H1 (cell line): ENCODE data around the gene ABCF2. TPM values are rescaled to one million over a fixed set of nuclear protein-coding genes. Genes with fewer than 3 reads are reported as not detected.

ENCODE experiments used
- CTCF ChIA-PET: fragments of 300-600 bp; sonication (Branson Sonifier 250); formaldehyde crosslinking; loops from one replicate; lab custom pipeline; 2021; ENCODE audit not compliant: partially characterized antibody; lab: Charles Lee
- POLR2A ChIA-PET: fragments of 300-600 bp; sonication (Branson Sonifier 250); formaldehyde crosslinking; loops from one replicate; lab custom pipeline; 2021; ENCODE audit warnings: inconsistent platforms; ENCODE audit not compliant: partially characterized antibody; lab: Charles Lee
- DNase-seq, 2 experiments: peaks; one replicate each; pipeline versions ENCODE4 v3.0.0 to v3.0.0-alpha.2; 2010 to 2022; ENCODE audit warnings: low spot score in 2 of 2, low read depth in 1 of 2, mixed read lengths in 1 of 2
- FAIRE-seq: peaks from 2 replicates; lab custom pipeline; 2011; peaks lifted over from hg19 to GRCh38; lab: Jason Lieb, UNC
- H2AFZ ChIP-seq: 2 replicates; pipeline ENCODE4 v1.8.1; 2012; ENCODE audit warnings: low read length, inconsistent platforms
- H2AK5ac ChIP-seq: 2 replicates; pipeline ENCODE4 v1.6.1; 2013; ENCODE audit warnings: low read depth, low read length
- H2BK120ac ChIP-seq: replicated peaks from 2 replicates; pipeline ENCODE3; 2013; ENCODE audit warnings: low read depth, low read length, inconsistent platforms
- H2BK12ac ChIP-seq: 2 replicates; pipeline ENCODE4 v1.6.1; 2013; ENCODE audit warnings: low read depth, low read length
- H2BK15ac ChIP-seq: 2 replicates; pipeline ENCODE4 v1.6.1; 2013; ENCODE audit warnings: low read length
- H2BK20ac ChIP-seq: 2 replicates; pipeline ENCODE4 v1.6.1; 2013; ENCODE audit warnings: low read length
- H2BK5ac ChIP-seq: 2 replicates; pipeline ENCODE4 v1.6.1; 2013; ENCODE audit warnings: low read depth, low read length
- H3K14ac ChIP-seq: 2 replicates; pipeline ENCODE4 v1.6.1; 2013; ENCODE audit warnings: inconsistent platforms; ENCODE audit not compliant: insufficient read length
- H3K18ac ChIP-seq: 2 replicates; pipeline ENCODE4 v1.6.1; 2013; ENCODE audit warnings: low read length; ENCODE audit errors: extremely low read depth
- H3K23ac ChIP-seq: 2 replicates; pipeline ENCODE4 v1.6.1; 2013; ENCODE audit warnings: inconsistent platforms; ENCODE audit not compliant: insufficient read length
- H3K23me2 ChIP-seq: 2 replicates; pipeline ENCODE4 v1.6.1; 2013; ENCODE audit warnings: low read depth, low read length
- H3K27ac ChIP-seq: 2 replicates; pipeline ENCODE4 v1.6.1; 2011; ENCODE audit warnings: low read depth, low read length, inconsistent platforms
- H3K27me3 ChIP-seq, 4 experiments: replicated peaks in 1 of 4; 1 replicate in 1 of 4; 2 replicates in 3 of 4; pipeline versions ENCODE4 v1.6.1 to v1.8.1; 2011 to 2013; ENCODE audit warnings: low read length in 3 of 4, mild to moderate bottlenecking in 3 of 4, inconsistent platforms in 2 of 4, mixed read lengths in 2 of 4, moderate library complexity in 1 of 4; ENCODE audit not compliant: control insufficient read depth in 3 of 4, insufficient read depth in 3 of 4; ENCODE audit errors: extremely low read depth in 1 of 4
- H3K36me3 ChIP-seq, 4 experiments: 2 replicates each; pipeline versions ENCODE4 v1.6.1 to v1.8.1; 2011 to 2013; ENCODE audit warnings: mild to moderate bottlenecking in 4 of 4, low read length in 3 of 4, moderate library complexity in 2 of 4, control low read depth in 1 of 4, inconsistent platforms in 1 of 4; ENCODE audit not compliant: insufficient read depth in 4 of 4, control insufficient read depth in 2 of 4
- H3K4ac ChIP-seq: replicated peaks from 2 replicates; pipeline ENCODE3; 2013; ENCODE audit warnings: low read length, low read depth, mixed read lengths, inconsistent platforms; ENCODE audit not compliant: insufficient read length
- H3K4me1 ChIP-seq, 4 experiments: replicated peaks in 1 of 4; 1 replicate in 1 of 4; 2 replicates in 3 of 4; pipeline versions ENCODE4 v1.6.1 to v1.8.1; 2011 to 2013; ENCODE audit warnings: low read length in 3 of 4, inconsistent platforms in 2 of 4, mixed read lengths in 1 of 4; ENCODE audit not compliant: insufficient read depth in 4 of 4, control insufficient read depth in 3 of 4
- H3K4me2 ChIP-seq, 2 experiments: 2 replicates each; pipeline versions ENCODE4 v1.6.1 to v1.8.1; 2011 to 2013; ENCODE audit warnings: low read depth in 2 of 2, low read length in 2 of 2, control low read depth in 1 of 2, inconsistent platforms in 1 of 2, mild to moderate bottlenecking in 1 of 2; ENCODE audit not compliant: insufficient read depth in 1 of 2
- H3K4me3 ChIP-seq, 4 experiments: fragments of 200-600, 300-600 bp in 1 of 4; sonication (generic), shearing (Covaris generic), sonication (Bioruptor Twin) in 1 of 4; 2 replicates each; pipeline versions ENCODE4 v1.5.1 to v1.8.1; 2011 to 2016; ENCODE audit warnings: low read length in 4 of 4, low read depth in 3 of 4, control low read depth in 2 of 4, inconsistent platforms in 2 of 4, mild to moderate bottlenecking in 2 of 4, mixed read lengths in 1 of 4, moderate library complexity in 1 of 4; ENCODE audit not compliant: insufficient read depth in 2 of 4; ENCODE audit errors: extremely low read depth in 1 of 4
- H3K56ac ChIP-seq: replicated peaks from 2 replicates; pipeline ENCODE3; 2013; ENCODE audit warnings: low read depth, mild to moderate bottlenecking, mixed read lengths, low read length, inconsistent platforms; ENCODE audit not compliant: insufficient read length
- H3K79me1 ChIP-seq: 2 replicates; pipeline ENCODE4 v1.6.1; 2013; ENCODE audit warnings: low read depth, low read length, control low read depth
- H3K79me2 ChIP-seq, 2 experiments: 2 replicates each; pipeline versions ENCODE4 v1.6.1 to v1.8.1; 2012 to 2013; ENCODE audit warnings: low read length in 2 of 2, mild to moderate bottlenecking in 2 of 2, inconsistent platforms in 1 of 2; ENCODE audit not compliant: insufficient read depth in 2 of 2, control insufficient read depth in 1 of 2
- H3K9ac ChIP-seq, 4 experiments: replicated peaks in 1 of 4; 1 replicate in 1 of 4; 2 replicates in 3 of 4; pipeline versions ENCODE4 v1.6.1 to v1.8.1; 2011 to 2013; ENCODE audit warnings: low read depth in 3 of 4, low read length in 3 of 4, control low read depth in 2 of 4, mild to moderate bottlenecking in 2 of 4, moderate library complexity in 2 of 4, inconsistent platforms in 1 of 4; ENCODE audit errors: extremely low read depth in 1 of 4
- H3K9me3 ChIP-seq, 2 experiments: 2 replicates each; pipeline versions ENCODE4 v1.6.1 to v1.8.1; 2012 to 2013; ENCODE audit warnings: mild to moderate bottlenecking in 2 of 2, moderate library complexity in 2 of 2, control low read depth in 1 of 2, inconsistent platforms in 1 of 2, low read depth in 1 of 2, low read length in 1 of 2, mixed read lengths in 1 of 2; ENCODE audit not compliant: insufficient read depth in 2 of 2
- H4K20me1 ChIP-seq, 2 experiments: replicated peaks in 1 of 2; 2 replicates each; pipeline versions ENCODE3 to v1.8.1; 2011 to 2013; ENCODE audit warnings: inconsistent platforms in 2 of 2, low read length in 2 of 2, mild to moderate bottlenecking in 1 of 2; ENCODE audit not compliant: insufficient read depth in 2 of 2, control insufficient read depth in 1 of 2
- H4K5ac ChIP-seq: 2 replicates; pipeline ENCODE4 v1.6.1; 2013; ENCODE audit warnings: low read length, low read depth, mixed read lengths, inconsistent platforms; ENCODE audit not compliant: insufficient read length
- H4K8ac ChIP-seq: 2 replicates; pipeline ENCODE4 v1.8.0; 2013; ENCODE audit warnings: mild to moderate bottlenecking, moderate library complexity, low read length, inconsistent platforms; ENCODE audit not compliant: insufficient read depth; ENCODE audit errors: extremely low read depth
- H4K91ac ChIP-seq: replicated peaks from 2 replicates; pipeline ENCODE3; 2013; ENCODE audit warnings: low read length, mixed read lengths, inconsistent platforms; ENCODE audit not compliant: insufficient read length
- BCL11A ChIP-seq, 2 experiments: IDR thresholded peaks; one replicate each; pipeline ENCODE4 v1.6.1; 2011; ENCODE audit warnings: low read depth in 2 of 2, low read length in 2 of 2, mild to moderate bottlenecking in 2 of 2
- FOSL1 ChIP-seq: IDR thresholded peaks from 2 replicates; pipeline ENCODE4 v1.6.1; 2011; ENCODE audit warnings: mild to moderate bottlenecking, low read depth, low read length, moderate library complexity; ENCODE audit not compliant: insufficient read depth
- POLR2A ChIP-seq, 2 experiments: IDR thresholded peaks; 1 replicate in 1 of 2; 2 replicates in 1 of 2; pipeline ENCODE4 v1.6.1; 2011; ENCODE audit warnings: low read depth in 2 of 2, low read length in 2 of 2, mild to moderate bottlenecking in 2 of 2; ENCODE audit errors: control extremely low read depth in 1 of 2
- RFX5 ChIP-seq: IDR thresholded peaks from 2 replicates; pipeline ENCODE4 v1.6.1; 2011; ENCODE audit warnings: low read depth, low read length, improper control_type of control experiment, borderline replicate concordance
- SP1 ChIP-seq: IDR thresholded peaks from 2 replicates; pipeline ENCODE4 v1.6.1; 2011; ENCODE audit warnings: low read depth, low read length
- TAF7 ChIP-seq: optimal IDR thresholded peaks from 2 replicates; pipeline ENCODE3; 2011; ENCODE audit warnings: low read depth, mild to moderate bottlenecking, inconsistent platforms, low read length, moderate library complexity, borderline replicate concordance
- WGBS, 2 experiments: shearing (Covaris generic) in 1 of 2; methylation state at CpG; one replicate each; pipeline versions ENCODE4 v1.1.6 to v1.1.7; 2013 to 2015; ENCODE audit warnings: low lambda C conversion rate in 2 of 2, mixed read lengths in 2 of 2, inconsistent platforms in 1 of 2, low coverage in 1 of 2, missing lambda C conversion rate in 1 of 2; ENCODE audit not compliant: insufficient replicate concordance in 2 of 2, insufficient coverage in 1 of 2, insufficient read length in 1 of 2; ENCODE audit errors: extremely low coverage in 1 of 2, missing lambda C conversion rate in 1 of 2; 5-methylcytosine and 5-hydroxymethylcytosine counted together
- long read RNA-seq, 2 experiments: library from RNA in 1 of 2; library from capped mRNA in 1 of 2; stranded (forward); transcript quantifications; one replicate each; pipeline ENCODE4 v2.0.0, GENCODE V29; 2021; ENCODE audit warnings: inconsistent platforms in 1 of 2
- polyA minus RNA-seq, 3 experiments: library from RNA; depleted of rRNA, polyadenylated mRNA; stranded (reverse); fragments of >200 nt; gene quantifications; 1 replicate in 2 of 3; 2 replicates in 1 of 3; pipeline ENCODE4 v1.2.3, GENCODE V29; 2011
- polyA plus RNA-seq, 7 experiments: library from polyadenylated mRNA; depleted of rRNA in 3 of 7; stranded (reverse) in 5 of 7; unstranded in 2 of 7; fragments of >200 nt in 5 of 7; fragments of 200-250 nt in 2 of 7; gene quantifications; 1 replicate in 5 of 7; 2 replicates in 1 of 7; 4 replicates in 1 of 7; pipeline versions ENCODE4 v1.2.1 to v1.2.3, GENCODE V29; 2011 to 2013; ENCODE audit warnings: missing spikeins in 2 of 7, mixed read lengths in 2 of 7
- total RNA-seq: library from RNA; stranded (reverse); fragmentation: NEBNext Ultra II Directional; extraction: Animal tissue kit (Norgen Biotek cat#: 25700); gene quantifications from 2 replicates; pipeline ENCODE4 v1.2.1, GENCODE V29; 2021

The ABCF2 gene
- total RNA-seq = 51.0 and 55.0 TPM in 2 replicates
- polyA plus RNA-seq (2011; rRNA removed) = 26.4 and 28.0 TPM in 2 replicates
- 37.0 TPM for polyA plus RNA-seq (2011; cell fraction: cytosol; rRNA removed)
- 35.9 TPM for polyA plus RNA-seq (2011; cell fraction: nucleus; rRNA removed)
- 39.3 to 51.3 TPM (median 45.8 TPM) in 4 replicates for polyA plus RNA-seq (2012, experiment 1 of 2)
- polyA plus RNA-seq (2012, experiment 2 of 2) = 32.1 TPM
- polyA plus RNA-seq (2013, experiment 1 of 2) = 25.2 TPM
- polyA plus RNA-seq (2013, experiment 2 of 2) = 22.6 TPM
- 48.3 and 59.3 TPM in 2 replicates for polyA minus RNA-seq (2011; rRNA and poly(A)+ RNA removed)
- 20.2 TPM for polyA minus RNA-seq (2011; cell fraction: cytosol; rRNA and poly(A)+ RNA removed)
- 23.9 TPM for polyA minus RNA-seq (2011; cell fraction: nucleus; rRNA and poly(A)+ RNA removed)
- long read RNA-seq, experiment 1, partial matches to known transcripts = 32 of 37 reads
- long read RNA-seq, experiment 1, other reads (novel, unspliced or antisense) = 3 of 37 reads
- long read RNA-seq, experiment 2, transcript ABCF2-201 (15 exons, 3,546 nt) = major isoform, 7 of 19 reads
- long read RNA-seq, experiment 2, partial matches to known transcripts = 10 of 19 reads
- long read RNA-seq, experiment 2, other reads (novel, unspliced or antisense) = 2 of 19 reads

- DNase-seq (peak; percentile 95 to 99), FAIRE-seq (no peak)
- H3K18ac ChIP-seq = peak within 1 kb of the TSS; percentile 55
- no peak within 1 kb of the TSS for H2BK12ac ChIP-seq
- H3K9ac ChIP-seq = peak within 1 kb of the TSS; percentile 65 to 75 (median 70)
- peak within 1 kb of the TSS; percentile 56; the same call in 1 of the 2 replicates for H3K27ac ChIP-seq
- peaks cover 0 to 3% of the 10 kb centered on the region in 2 experiments for H4K20me1 ChIP-seq
- peak within 1 kb of the TSS; percentile 69; the same call in 1 of the 2 replicates for H2BK5ac ChIP-seq
- H3K14ac ChIP-seq = no peak within 1 kb of the TSS
- H3K23ac ChIP-seq = no peak within 1 kb of the TSS
- H3K9me3 ChIP-seq = no peaks in the 10 kb centered on the region
- H4K8ac ChIP-seq = no peak within 1 kb of the TSS; the same call in 1 of the 2 replicates
- H4K5ac ChIP-seq = peak within 1 kb of the TSS; percentile 80
- WGBS, 2 experiments = 2% methylated on average over 47 of the region's 68 CpGs; no CpG with 5 or more reads in 1 of the 2 experiments
- H2BK20ac ChIP-seq = no peak within 1 kb of the TSS
- H3K79me2 ChIP-seq = peaks cover 0 to 18% of the 10 kb centered on the region in 2 experiments; a peak in 2 of 4 replicates
- H3K27me3 ChIP-seq = no peaks in the 10 kb centered on the region
- H3K4me3 ChIP-seq = peak within 1 kb of the TSS; percentile 83 to 95 (median 90)
- CTCF ChIA-PET = interaction anchor here (0.6 to 5.9 kb wide), 15 partner anchors 9 to 210 kb away, joined by 3 to 49 read pairs (median 3); no protein-coding TSS in a partner anchor
- peak within 1 kb of the TSS; percentile 83 to 86 for H3K4me2 ChIP-seq
- peaks cover 11 to 30% (median 26%) of the 10 kb centered on the region in 4 experiments for H3K36me3 ChIP-seq
- peak within 1 kb of the TSS; percentile 88 for H3K56ac ChIP-seq
- no peak within 1 kb of the TSS for H2AK5ac ChIP-seq
- no peak within 1 kb of the TSS for H3K4ac ChIP-seq
- peaks cover 2 to 9% (median 7%) of the 10 kb centered on the region in 4 experiments; a peak in 5 of 7 replicates for H3K4me1 ChIP-seq
- POLR2A ChIA-PET = interaction anchor here (0.8 to 3.2 kb wide), 20 partner anchors 9 to 166 kb away, joined by 3 to 36 read pairs (median 4); partner anchors contain the start of gene H2BK1
- H3K23me2 ChIP-seq = peaks cover 15% of the 10 kb centered on the region
- no peak within 1 kb of the TSS for H2BK120ac ChIP-seq
- peaks cover 7% of the 10 kb centered on the region; the same call in 1 of the 2 replicates for H3K79me1 ChIP-seq
- peak within 1 kb of the TSS; percentile 41 for H4K91ac ChIP-seq
- no peak within 1 kb of the TSS for H2BK15ac ChIP-seq
- peak within 1 kb of the TSS; percentile 79; the same call in 1 of the 2 replicates for H2AFZ ChIP-seq
- TF ChIP-seq TAF7 (no peak), POLR2A (IDR thresholded peaks at IDR 0.05; ENCODE audit: control extremely low read depth in 1 of 2, low read depth in 2 of 2, low read length in 2 of 2) (peak; percentile 56 to 76; a peak in 2 of 3 replicates), FOSL1 (no peak), RFX5 (no peak), BCL11A (IDR thresholded peaks at IDR 0.05; ENCODE audit: low read depth in 2 of 2, low read length in 2 of 2) (no peak), SP1 (peak; percentile 79)
These were observed at the start of gene ABCF2 for GRCh38 chr7:151226875-151227782. ABCF2 (minus strand) TSS chr7:151227205; CDS start chr7:151226458, 747 bp downstream.
